Endothelial cell of umbilical vein (primary cell): ENCODE results near the gene TF. TPM values are rescaled to one million over a fixed set of nuclear protein-coding genes. Genes with fewer than 3 reads are reported as not detected.

Experiments
- BruUV-seq: library from RNA; stranded (reverse); fragments of 400-500 nt; replicated peaks from 2 replicates; lab custom pipeline; 2021; lab: Mats Ljungman, UMichigan
- CTCF ChIA-PET: fragments of 300-600, 350-600 bp; sonication (Branson Sonifier 250); formaldehyde crosslinking; loops from one replicate; lab custom pipeline; 2021; ENCODE audit warnings: antibody characterized with exemption, inconsistent platforms; lab: Charles Lee
- POLR2A ChIA-PET: fragments of 300-600, 350-600 bp; sonication (Branson Sonifier 250); formaldehyde crosslinking; loops from one replicate; lab custom pipeline; 2021; ENCODE audit warnings: antibody characterized with exemption, inconsistent platforms; lab: Charles Lee
- DNase-seq: peaks from one replicate; pipeline ENCODE4 v3.0.0-alpha.2; 2011; ENCODE audit warnings: low read depth, low spot score
- FAIRE-seq: peaks from 2 replicates; lab custom pipeline; 2011; peaks lifted over from hg19 to GRCh38; lab: Jason Lieb, UNC
- H2AFZ ChIP-seq: 2 replicates; pipeline ENCODE4 v1.6.0; 2012; ENCODE audit warnings: low read depth, low read length, control low read depth, inconsistent platforms
- H3K27ac ChIP-seq: 2 replicates; pipeline ENCODE4 v1.5.1; 2011; ENCODE audit warnings: low read depth, mild to moderate bottlenecking, control low read depth, low read length, moderate library complexity; ENCODE audit not compliant: insufficient read depth
- H3K27me3 ChIP-seq, 2 experiments: 2 replicates each; pipeline versions ENCODE4 v1.6.0 to v1.6.1; 2011; ENCODE audit warnings: low read length in 2 of 2, mixed read lengths in 1 of 2; ENCODE audit not compliant: control insufficient read depth in 2 of 2, insufficient read depth in 2 of 2
- H3K36me3 ChIP-seq, 2 experiments: 2 replicates in 1 of 2; 3 replicates in 1 of 2; pipeline ENCODE4 v1.5.1; 2011; ENCODE audit warnings: low read length in 2 of 2, mild to moderate bottlenecking in 1 of 2, moderate library complexity in 1 of 2; ENCODE audit not compliant: control insufficient read depth in 2 of 2, insufficient read depth in 2 of 2; ENCODE audit errors: extremely low read depth in 1 of 2
- H3K4me1 ChIP-seq: 3 replicates; pipeline ENCODE4 v1.5.1; 2011; ENCODE audit warnings: mild to moderate bottlenecking, low read length; ENCODE audit not compliant: control insufficient read depth, insufficient read depth; ENCODE audit errors: extremely low read depth
- H3K4me2 ChIP-seq: 2 replicates; pipeline ENCODE4 v1.6.1; 2011; ENCODE audit warnings: low read length, control low read depth, mixed read lengths; ENCODE audit not compliant: insufficient read depth
- H3K4me3 ChIP-seq, 3 experiments: fragments of 200-600 bp in 1 of 3; sonication (generic), shearing (Covaris generic) in 1 of 3; replicated peaks in 1 of 3; 2 replicates each; pipeline ENCODE4 v1.5.1; 2011 to 2016; ENCODE audit warnings: control low read depth in 3 of 3, low read length in 3 of 3, mild to moderate bottlenecking in 2 of 3, inconsistent platforms in 1 of 3, low read depth in 1 of 3, moderate library complexity in 1 of 3; ENCODE audit not compliant: insufficient read depth in 1 of 3
- H3K79me2 ChIP-seq: 2 replicates; pipeline ENCODE4 v1.6.0; 2012; ENCODE audit warnings: low read length, inconsistent platforms; ENCODE audit not compliant: control insufficient read depth, insufficient read depth
- H3K9ac ChIP-seq: replicated peaks from 2 replicates; pipeline ENCODE3; 2011; ENCODE audit warnings: low read length, control low read depth; ENCODE audit not compliant: insufficient read depth; ENCODE audit errors: extremely low read depth
- H3K9me1 ChIP-seq: replicated peaks from 3 replicates; pipeline ENCODE4 v1.6.0; 2011; ENCODE audit warnings: mild to moderate bottlenecking, low read length; ENCODE audit not compliant: control insufficient read depth, insufficient read depth; ENCODE audit errors: extremely low read depth
- H3K9me3 ChIP-seq: replicated peaks from 2 replicates; pipeline ENCODE4 v1.5.1; 2012; ENCODE audit warnings: low read length, inconsistent platforms; ENCODE audit not compliant: control insufficient read depth, insufficient read depth
- H4K20me1 ChIP-seq: replicated peaks from 2 replicates; pipeline ENCODE3; 2011; ENCODE audit warnings: mild to moderate bottlenecking, low read length; ENCODE audit not compliant: control insufficient read depth, insufficient read depth; ENCODE audit errors: extremely low read depth
- CTCF ChIP-seq, 2 donors: IDR thresholded peaks; 1 replicate in 1 of 2; 2 replicates in 1 of 2; pipeline ENCODE4 v1.5.1; 2011; ENCODE audit warnings: low read length in 2 of 2, mild to moderate bottlenecking in 2 of 2, moderate library complexity in 2 of 2, control low read depth in 1 of 2, inconsistent platforms in 1 of 2, low read depth in 1 of 2; ENCODE audit not compliant: insufficient read depth in 1 of 2; ENCODE audit errors: extremely low read depth in 1 of 2
- EZH2 ChIP-seq: IDR thresholded peaks from 2 replicates; pipeline ENCODE4 v1.6.1; 2012; ENCODE audit warnings: borderline replicate concordance, low read depth, mild to moderate bottlenecking, moderate library complexity, low read length, inconsistent platforms; ENCODE audit not compliant: severe bottlenecking
- FOS ChIP-seq: IDR thresholded peaks from 2 replicates; pipeline ENCODE4 v1.6.1; 2011; ENCODE audit warnings: mild to moderate bottlenecking, low read length, moderate library complexity, borderline replicate concordance; ENCODE audit not compliant: insufficient read depth
- GATA2 ChIP-seq: IDR thresholded peaks from 2 replicates; pipeline ENCODE4 v1.7.0; 2011; ENCODE audit warnings: low read depth, mild to moderate bottlenecking, moderate library complexity, mixed read lengths, low read length; ENCODE audit not compliant: insufficient read length, insufficient read depth
- JUN ChIP-seq: IDR thresholded peaks from 2 replicates; pipeline ENCODE4 v1.6.1; 2011; ENCODE audit warnings: borderline replicate concordance, low read depth; ENCODE audit not compliant: insufficient read length, insufficient read depth
- MAX ChIP-seq: IDR thresholded peaks from 2 replicates; pipeline ENCODE4 v1.6.1; 2011; ENCODE audit not compliant: insufficient read depth, insufficient read length
- MYC ChIP-seq: IDR thresholded peaks from one replicate; pipeline ENCODE4 v1.6.1; 2011; ENCODE audit warnings: mild to moderate bottlenecking, low read depth, low read length
- POLR2A ChIP-seq: IDR thresholded peaks from 2 replicates; pipeline ENCODE4 v1.6.1; 2012; ENCODE audit warnings: low read depth, mild to moderate bottlenecking, control low read depth, low read length
- POLR2AphosphoS5 ChIP-seq: IDR thresholded peaks from 2 replicates; pipeline ENCODE4 v1.6.1; 2012; ENCODE audit warnings: low read depth, mild to moderate bottlenecking, control low read depth, low read length, moderate library complexity; ENCODE audit not compliant: insufficient read depth
- dilution Hi-C: fragments of 300-500 bp; cut with MboI; formaldehyde crosslinking; loops from one replicate; pipeline ENCODE4 v1.15.0; 2019; ENCODE audit warnings: low sequenced_read_pairs; ENCODE audit not compliant: extremely low pct_ligation_motif_present
- intact Hi-C: fragments of 100-400 bp; cut with micrococcal nuclease; formaldehyde crosslinking; loops from one replicate; pipeline ENCODE4 v1.10.0; 2022
- polyA plus RNA-seq, 4 experiments: library from polyadenylated mRNA; depleted of rRNA in 3 of 4; stranded (reverse) in 3 of 4; unstranded in 1 of 4; fragments of >200 nt; gene quantifications; 2 replicates each; pipeline versions ENCODE4 v1.2.1 to v1.2.3, GENCODE V29; 2011 to 2012; ENCODE audit warnings: missing spikeins in 1 of 4
- total RNA-seq: library from RNA; stranded (reverse); gene quantifications from 2 replicates; pipeline ENCODE4 v1.2.3, GENCODE V29; 2021

Gene TF
- total and polyA plus RNA-seq, 2 donors (not counting 3 experiments of a cell fraction or from before 2014, with no cell fraction given) = 0.32 to 0.69 TPM

GRCh38 chr3:133835418-133835743, 89.2 kb downstream of the TF start:
- ChIA-PET CTCF (no interaction called here), POLR2A (no interaction called here)
- H2AFZ ChIP-seq = no peak overlapping the region
- no peaks in the 10 kb centered on the region for H3K9me1 ChIP-seq
- H3K27me3 ChIP-seq = no peaks in the 10 kb centered on the region
- FAIRE-seq (no peak), DNase-seq (no peak)
- no peaks in the 10 kb centered on the region for H3K9me3 ChIP-seq
- H3K4me1 ChIP-seq = no peaks in the 10 kb centered on the region
- H3K9ac ChIP-seq = no peak overlapping the region
- no peak overlapping the region for H3K4me2 ChIP-seq
- intact Hi-C loops = no loop called here
- H3K79me2 ChIP-seq = no peaks in the 10 kb centered on the region
- no peak overlapping the region for H3K27ac ChIP-seq
- H4K20me1 ChIP-seq = no peaks in the 10 kb centered on the region
- dilution Hi-C loops = no loop called here
- H3K4me3 ChIP-seq = no peak overlapping the region
- no TSS peak for BruUV-seq
- TF ChIP-seq POLR2AphosphoS5 (no peak), CTCF (IDR thresholded peaks at IDR 0.05; ENCODE audit: extremely low read depth in 1 of 2, insufficient read depth in 1 of 2, low read depth in 1 of 2, low read length in 2 of 2) (no peak), GATA2 (no peak), MAX (no peak), EZH2 (no peak), FOS (no peak), MYC (no peak), POLR2A (no peak), JUN (no peak)
- H3K36me3 ChIP-seq = no peaks in the 10 kb centered on the region
